ENCODE data around the gene TMEM59L.

The TMEM59L gene

GRCh38 chr19:18639706-18640243 is 27.1 kb downstream of the TMEM59L start:
- no peak for DNase-seq

DNA sequence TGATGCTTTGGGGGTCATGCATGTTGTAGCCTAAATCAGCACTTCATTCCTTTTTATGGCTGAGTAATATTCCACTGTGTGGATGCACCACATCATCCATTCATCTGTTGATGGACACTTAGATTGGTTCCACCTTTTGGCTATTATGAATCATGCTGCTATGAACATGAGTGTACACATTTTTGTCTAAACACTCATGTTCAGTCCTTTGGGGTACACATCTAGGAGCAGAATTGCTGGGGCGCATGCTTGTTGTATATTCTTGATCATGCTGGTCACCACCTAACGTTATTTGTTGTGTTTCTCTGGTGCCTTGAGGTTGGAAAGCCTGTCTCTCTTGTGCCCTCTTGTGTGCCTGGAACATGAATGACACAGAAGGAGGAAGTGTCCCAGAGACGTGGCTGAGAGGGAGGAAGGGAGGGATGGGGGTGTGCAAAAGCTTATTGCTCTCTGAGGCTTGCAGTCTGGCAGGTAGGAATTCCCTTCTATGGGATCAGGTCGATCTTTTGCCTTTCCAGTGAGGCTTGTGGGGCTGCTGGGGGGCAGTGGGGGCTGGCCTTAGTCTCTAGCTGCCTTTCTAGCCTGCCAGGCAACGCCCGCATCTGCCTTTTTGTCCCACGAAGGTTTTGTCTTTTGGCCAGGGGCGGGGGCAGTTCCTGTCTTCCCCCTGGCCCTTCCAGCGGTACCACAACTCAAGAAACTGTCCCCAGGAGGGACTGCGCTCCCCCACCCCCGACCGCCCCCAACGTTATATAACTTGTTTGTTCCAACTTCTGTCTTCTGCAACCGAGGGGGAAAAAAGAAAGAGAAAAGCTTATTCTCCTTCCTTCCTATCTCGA is 31.7 kb downstream of the TMEM59L start:
- DNase-seq = no peak

DNA sequence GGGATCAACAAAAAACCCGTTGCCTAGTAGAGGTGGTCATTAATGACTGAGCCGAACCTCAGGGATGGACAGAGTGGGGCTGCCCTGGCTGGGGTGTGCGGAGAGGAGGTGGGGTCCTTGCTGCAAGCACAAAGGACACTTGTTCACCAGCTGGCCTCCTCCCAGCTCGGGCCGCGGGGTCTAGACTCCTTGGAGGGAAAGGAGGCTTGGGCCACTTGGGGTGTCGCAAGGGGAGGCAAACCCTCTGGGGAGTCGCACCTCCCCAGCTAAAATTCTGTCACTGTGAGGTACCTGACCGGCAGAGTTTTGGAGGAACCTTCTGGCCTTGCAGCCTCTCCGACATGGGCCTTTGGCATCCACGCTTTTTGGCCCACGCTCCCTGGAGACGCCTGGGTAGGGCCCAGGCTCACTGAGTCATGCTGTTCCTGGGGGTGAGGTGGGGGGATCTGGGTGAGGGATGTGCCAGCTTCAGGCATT is 32.4 kb downstream of the TMEM59L start:
- DNase-seq = no peak

DNA sequence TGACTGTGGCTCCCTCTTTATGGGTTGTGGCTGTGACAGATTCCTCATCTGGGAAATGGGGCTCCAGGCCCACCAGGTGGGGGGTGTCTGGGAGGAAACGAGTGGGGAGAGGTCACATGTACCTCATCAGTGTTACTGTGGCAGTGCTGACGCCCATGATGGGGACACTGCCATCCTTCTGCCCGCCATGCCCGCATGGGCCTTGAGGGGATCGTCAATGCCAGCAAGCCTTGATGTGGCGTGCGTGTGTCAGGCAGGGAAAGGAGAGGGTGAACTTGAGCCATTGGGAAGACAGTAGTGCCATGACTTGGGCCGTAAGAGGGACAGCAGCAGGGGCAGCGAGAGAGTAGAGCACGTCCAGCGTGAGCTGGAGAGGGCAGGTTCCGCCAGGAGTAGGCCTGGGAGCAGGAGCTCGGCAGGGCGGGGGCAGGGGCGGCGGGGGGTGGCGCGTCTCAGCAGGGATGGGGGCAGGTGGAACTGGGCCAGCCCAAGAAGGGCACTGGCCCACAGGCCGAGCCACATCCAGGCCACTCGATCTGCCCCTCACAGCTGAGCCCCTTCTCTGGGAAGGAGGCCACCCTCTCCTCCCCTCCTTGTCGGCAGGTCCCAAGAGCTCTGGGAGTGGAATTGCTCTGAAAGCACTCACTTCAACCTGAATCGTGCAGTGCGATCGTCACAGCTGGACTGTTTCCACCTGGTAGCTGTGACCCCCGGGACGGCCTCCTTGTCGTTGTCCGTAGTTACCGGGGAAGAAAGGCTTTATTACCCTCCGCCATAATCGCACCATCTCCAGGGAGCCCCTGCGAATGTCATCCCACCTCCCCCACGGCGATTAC is 34.1 kb downstream of the TMEM59L start:
- no peak for DNase-seq

GRCh38 chr19:18647371-18647767 is 34.7 kb downstream of the TMEM59L start:
- DNase-seq = no peak

DNA sequence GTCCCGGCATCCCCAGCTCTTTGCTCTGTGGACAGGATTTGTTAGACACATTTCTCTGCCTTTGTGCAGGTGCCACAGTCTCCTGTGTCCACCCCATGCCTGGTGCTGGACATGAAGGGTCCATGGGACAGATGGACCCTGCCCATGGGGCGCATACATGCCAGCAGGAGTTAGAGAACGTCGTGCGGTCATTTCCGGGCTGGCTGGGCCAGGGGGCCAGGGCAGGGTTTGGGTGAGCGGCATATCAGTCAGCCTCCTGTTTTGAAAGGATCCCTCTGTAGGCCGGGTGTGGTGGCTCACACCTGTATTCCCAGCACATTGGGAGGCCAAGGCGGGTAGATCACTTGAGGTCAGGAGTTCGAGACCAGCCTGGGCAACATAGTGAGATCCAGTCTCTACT is 35.1 kb downstream of the TMEM59L start:
- no peak for DNase-seq

DNA sequence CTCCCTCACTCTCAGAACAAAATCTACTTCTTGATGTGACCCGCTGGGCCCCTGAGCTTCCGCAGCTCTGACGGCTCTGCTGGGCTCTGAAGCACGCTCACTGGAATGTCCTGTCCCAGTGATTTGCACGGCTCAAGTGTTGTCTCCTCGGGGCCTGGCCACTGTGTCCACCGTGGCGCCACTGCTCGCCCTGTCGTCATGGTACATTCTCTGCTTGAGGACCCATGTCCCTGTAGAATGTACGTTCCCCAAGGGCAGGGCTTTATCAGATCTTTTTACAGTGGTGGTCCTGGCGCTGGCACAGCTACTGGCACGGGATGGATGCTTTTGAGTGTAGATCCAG is 36.3 kb downstream of the TMEM59L start:
- DNase-seq = no peak

GRCh38 chr19:18649371-18650020 is 36.8 kb downstream of the TMEM59L start:
- no peak for DNase-seq

DNA sequence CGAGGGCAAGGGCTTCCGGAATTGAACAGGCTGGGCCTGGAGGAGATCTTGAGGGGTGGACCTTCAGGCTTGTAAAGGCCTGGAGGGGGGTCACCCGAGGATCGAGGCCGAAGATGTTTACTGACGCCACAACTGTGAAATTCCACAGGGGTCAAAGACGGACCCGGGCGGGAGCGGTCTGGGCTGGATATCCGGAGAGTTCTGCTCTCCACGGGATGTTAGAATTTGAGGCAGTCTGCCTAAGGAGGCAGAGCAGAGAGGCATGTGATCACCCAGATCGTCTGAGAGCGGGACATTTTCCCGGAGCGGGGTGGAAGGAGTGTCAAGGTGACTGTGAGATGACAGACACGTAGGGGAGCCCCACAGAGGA is 37.3 kb downstream of the TMEM59L start:
- DNase-seq = no peak

DNA sequence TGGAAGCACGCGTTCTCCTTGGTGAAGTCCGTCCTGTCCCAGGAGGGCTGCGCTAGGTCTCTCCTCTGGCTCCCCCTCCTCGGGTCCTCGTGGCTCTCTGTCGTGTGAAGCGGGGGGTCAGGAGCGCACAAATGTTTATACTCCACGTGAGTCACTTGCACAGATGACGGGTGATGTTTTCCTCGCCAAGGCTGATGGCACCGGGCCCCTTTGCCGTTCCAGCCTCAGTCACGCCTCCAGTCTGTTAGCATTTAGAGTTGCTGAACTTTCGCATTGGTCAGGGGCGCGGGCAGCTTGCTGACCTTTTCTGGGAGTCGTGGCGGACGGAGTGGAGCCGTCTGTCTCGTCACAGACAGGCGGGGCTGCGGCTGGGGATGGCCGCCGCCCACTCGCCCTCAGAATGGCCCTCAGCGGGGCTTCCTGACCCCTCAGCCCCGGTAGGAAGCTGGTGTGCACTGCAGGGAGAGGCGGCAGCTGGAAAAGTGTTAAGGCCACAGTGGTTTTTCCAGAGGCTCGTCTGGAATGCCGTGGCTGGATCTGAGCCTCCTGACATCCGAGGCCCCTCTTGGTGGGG is 37.9 kb downstream of the TMEM59L start:
- DNase-seq = no peak

GRCh38 chr19:18651300-18651699 is 38.6 kb downstream of the TMEM59L start:
- DNase-seq = no peak

DNA sequence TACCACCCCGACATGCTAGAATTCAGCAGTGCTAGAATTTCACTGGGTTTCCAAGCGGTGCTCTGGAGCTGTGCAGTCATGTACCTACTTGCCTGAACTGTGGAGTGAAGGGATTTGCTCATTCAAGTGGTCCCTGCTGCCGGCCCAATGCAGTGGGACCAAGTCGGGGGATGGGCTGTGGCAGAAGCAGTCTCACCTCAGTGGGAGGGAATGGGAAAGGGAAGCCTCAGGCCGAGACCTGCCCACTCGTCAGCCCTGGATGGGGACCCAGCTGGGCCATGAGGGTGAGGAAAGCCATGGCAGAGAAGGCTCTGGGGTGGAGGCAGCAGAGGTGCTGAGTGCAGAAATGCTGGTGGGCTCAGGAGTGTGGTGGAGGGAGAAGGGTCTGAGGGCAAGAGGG is 39.1 kb downstream of the TMEM59L start:
- no peak for DNase-seq

DNA sequence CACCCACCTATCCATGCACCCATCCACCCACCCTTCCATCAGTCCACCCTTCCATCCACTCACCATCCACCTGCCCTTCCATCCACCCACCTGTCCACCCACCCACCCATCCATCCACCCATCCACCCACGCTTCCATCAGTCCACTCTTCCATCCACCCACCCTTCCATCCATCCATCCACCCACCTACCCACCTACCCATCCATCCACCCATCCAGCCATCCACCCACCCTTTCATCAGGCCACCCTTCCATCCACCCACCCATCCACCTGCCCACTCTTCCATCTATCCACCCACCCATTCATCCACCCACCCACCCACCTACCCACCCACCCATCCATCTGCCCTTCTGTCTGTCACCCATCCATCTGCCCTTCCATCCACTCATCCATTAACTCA is 41.2 kb downstream of the TMEM59L start:
- DNase-seq = no peak

- no peak for DNase-seq
These were observed 41.8 kb downstream of the TMEM59L start for GRCh38 chr19:18654469-18654868.

- DNase-seq = no peak
These were observed 42.6 kb downstream of the TMEM59L start for GRCh38 chr19:18655173-18655844.

DNA sequence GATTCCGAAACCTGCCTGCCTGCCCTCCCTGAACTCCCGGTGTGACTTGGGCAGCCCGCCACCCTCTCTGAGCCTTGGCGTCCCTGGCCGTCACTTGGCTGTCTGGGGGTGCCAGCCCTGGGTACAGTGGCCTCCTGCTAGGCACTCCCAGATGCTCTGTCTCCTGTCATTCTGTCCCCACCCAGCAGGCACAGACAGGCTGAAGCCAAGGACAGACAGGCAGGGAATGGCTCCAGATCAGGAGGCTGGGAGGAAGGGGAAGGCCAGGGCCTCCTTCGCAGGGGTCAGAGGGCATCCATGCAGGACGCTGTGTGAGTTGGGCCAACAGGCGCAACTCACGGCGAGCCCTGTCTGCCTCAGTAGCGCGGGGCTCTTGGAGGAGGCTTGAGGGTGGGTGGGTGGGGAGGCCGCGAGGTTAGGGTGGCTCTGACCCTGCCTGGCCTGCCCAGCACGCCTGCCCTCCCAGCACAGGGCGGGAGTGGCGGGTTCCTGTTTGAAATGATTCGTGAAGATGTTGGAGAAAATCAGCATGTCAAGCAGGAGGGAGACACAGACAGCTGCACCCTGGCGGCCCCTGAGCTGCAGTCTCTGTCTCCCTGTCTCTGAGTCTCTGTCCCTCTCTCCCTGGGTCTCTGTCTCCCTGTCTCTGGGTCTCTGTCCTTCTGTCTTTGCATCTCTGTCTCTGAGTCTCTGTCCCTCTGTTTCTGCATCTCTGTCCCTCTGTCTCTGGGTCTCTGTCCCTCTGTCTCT is 43.8 kb downstream of the TMEM59L start:
- DNase-seq = no peak

DNA sequence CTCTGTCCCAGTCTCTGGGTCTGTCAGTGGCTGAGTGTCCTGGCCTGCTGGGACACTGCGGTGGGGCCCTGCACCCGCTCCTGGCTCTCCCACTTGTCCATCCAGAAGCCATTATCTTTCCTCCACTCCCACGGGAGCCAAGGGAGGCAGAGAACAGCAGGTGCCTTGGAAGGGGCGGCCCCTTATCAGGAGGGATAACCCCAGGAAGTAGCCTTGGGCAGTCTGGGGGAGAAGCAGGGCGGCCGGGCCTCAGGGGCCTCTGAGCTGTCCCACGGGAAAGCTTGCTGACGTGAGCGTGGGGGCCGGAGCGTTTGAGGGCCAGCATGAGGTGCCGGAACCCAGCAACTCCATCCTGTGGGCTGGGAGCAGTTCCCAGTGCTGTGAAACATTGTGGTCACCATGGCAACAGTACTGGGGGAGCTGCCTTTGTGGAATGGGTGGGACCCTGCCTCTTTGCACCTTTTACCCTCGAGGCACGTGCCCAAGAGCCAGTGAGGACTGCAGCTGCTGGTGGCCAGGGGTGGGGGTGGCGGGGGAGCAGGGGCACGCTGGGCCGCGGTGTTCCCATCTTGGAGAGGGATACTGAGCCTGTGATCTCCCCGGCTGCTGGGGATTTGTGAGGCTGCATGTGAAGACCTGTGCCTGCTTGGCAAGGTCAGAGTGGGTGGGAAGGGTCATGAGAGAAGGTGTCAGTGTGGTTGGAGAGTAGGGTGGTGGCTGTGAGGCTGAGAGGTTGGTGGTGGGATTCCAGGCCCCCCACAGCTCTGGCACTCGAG is 45.1 kb downstream of the TMEM59L start:
- DNase-seq = no peak

GRCh38 chr19:18658366-18658855 is 45.7 kb downstream of the TMEM59L start:
- DNase-seq = no peak

- no peak for DNase-seq
These were observed 46.8 kb downstream of the TMEM59L start for GRCh38 chr19:18659281-18660050.
